NCI-H460 (cell line): Measurements from ENCODE around the gene EPDR1. TPM values are rescaled to one million over a fixed set of nuclear protein-coding genes. Genes with fewer than 3 reads are reported as not detected.
A peak's percentile ranks its signal among the peaks of the same experiment; 100 is the strongest.

Experiments used
- DNase-seq: peaks from one replicate; pipeline ENCODE4 v3.0.0-alpha.2; 2016; ENCODE audit warnings: low read depth; ENCODE audit errors: extremely low read depth
- total RNA-seq: library from RNA; depleted of rRNA; stranded (reverse); fragments of >200 nt; shearing (Covaris generic); gene quantifications from 2 replicates; pipeline ENCODE4 v1.2.3, GENCODE V29; 2014; rRNA removed

Gene EPDR1
- total RNA-seq, 1 experiment from 2014 or later, result 109 TPM

GRCh38 chr7:37973915-37974314 lies 53.5 kb downstream of the EPDR1 start:
- no peak for DNase-seq

- DNase-seq, result no peak
These were observed 54.3 kb downstream of the EPDR1 start for GRCh38 chr7:37974711-37975110.

- peak; percentile 2 for DNase-seq
These were observed 56.8 kb downstream of the EPDR1 start for GRCh38 chr7:37977243-37977642.

GRCh38 chr7:37981664-37982063 lies 61.2 kb downstream of the EPDR1 start:
- no peak for DNase-seq

GRCh38 chr7:37982423-37982822 lies 62.0 kb downstream of the EPDR1 start:
- DNase-seq, result no peak

GRCh38 chr7:37984750-37985390 lies 64.4 kb downstream of the EPDR1 start:
- DNase-seq, result no peak

- DNase-seq, result no peak
These were observed 66.5 kb downstream of the EPDR1 start for GRCh38 chr7:37986908-37987330.

- no peak for DNase-seq
These were observed 67.3 kb downstream of the EPDR1 start for GRCh38 chr7:37987732-37988131.

- no peak for DNase-seq
These were observed 68.5 kb downstream of the EPDR1 start for GRCh38 chr7:37988721-37989650.

GRCh38 chr7:37990337-37990736 lies 69.9 kb downstream of the EPDR1 start:
- no peak for DNase-seq

- no peak for DNase-seq
These were observed 72.6 kb downstream of the EPDR1 start for GRCh38 chr7:37993060-37993501.

- no peak for DNase-seq
These were observed 79.2 kb downstream of the EPDR1 start for GRCh38 chr7:37999673-38000072.

- DNase-seq, result no peak
These were observed 79.8 kb downstream of the EPDR1 start for GRCh38 chr7:38000272-38000671.

Other genes starting within 250 kb of the EPDR1 start
- not detected in 2 replicates for gene GPR141, start 236.9 kb upstream of the EPDR1 start, total RNA-seq
- not detected in 2 replicates for gene NME8, start 72.0 kb upstream of the EPDR1 start, total RNA-seq
- 0.09 and 0.27 TPM in 2 replicates for gene SFRP4, start 3.8 kb upstream of the EPDR1 start, total RNA-seq